Mammary epithelial cell (primary cell): ENCODE results near the gene CALHM2.

ENCODE experiments used
- EZH2 ChIP-seq: IDR thresholded peaks from 2 replicates; pipeline ENCODE4 v1.6.1; 2012; ENCODE audit warnings: low read length, inconsistent platforms, borderline replicate concordance
- TF ChIP-seq, protein P1 (sequence below), 2 donors: IDR thresholded peaks in 1 of 2; conservative IDR thresholded peaks in 1 of 2; 2 replicates each; pipeline ENCODE4 v1.5.1; 2011 to 2012; ENCODE audit warnings: inconsistent platforms in 2 of 2, low read length in 2 of 2, mild to moderate bottlenecking in 2 of 2, control low read depth in 1 of 2, low read depth in 1 of 2; ENCODE audit not compliant: insufficient read depth in 1 of 2; ENCODE audit errors: extremely low read depth in 1 of 2

DNA sequence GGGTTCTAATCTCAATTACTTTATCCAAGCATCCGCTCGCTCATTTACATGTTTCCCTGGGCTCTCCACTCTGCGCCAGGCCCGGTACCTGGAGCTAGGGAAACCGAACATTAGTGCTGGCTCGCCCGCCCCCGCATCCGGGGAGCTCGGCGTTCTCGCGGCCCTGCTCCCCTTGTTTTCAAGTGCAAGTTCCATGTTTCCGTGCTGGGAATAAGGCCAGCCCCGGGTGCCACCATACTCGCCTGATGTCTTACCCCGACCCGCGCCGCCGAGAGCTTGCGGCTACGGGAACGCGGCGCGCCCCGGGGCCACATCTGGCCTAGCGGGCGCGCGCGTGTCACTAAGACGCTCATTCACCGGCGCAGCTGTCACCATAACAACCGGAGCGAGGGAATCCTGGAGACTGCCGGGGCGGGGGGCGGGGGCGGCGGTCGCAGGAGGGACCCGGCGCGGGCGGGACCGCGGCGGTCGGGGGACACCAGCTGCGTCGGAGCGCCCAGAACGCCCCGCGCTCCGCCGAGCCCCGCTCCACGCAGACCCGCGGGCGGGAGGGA, 41.3 kb upstream of the CALHM2 start, which contains the start of gene NEURL1:
- TF ChIP-seq, protein P1, sequence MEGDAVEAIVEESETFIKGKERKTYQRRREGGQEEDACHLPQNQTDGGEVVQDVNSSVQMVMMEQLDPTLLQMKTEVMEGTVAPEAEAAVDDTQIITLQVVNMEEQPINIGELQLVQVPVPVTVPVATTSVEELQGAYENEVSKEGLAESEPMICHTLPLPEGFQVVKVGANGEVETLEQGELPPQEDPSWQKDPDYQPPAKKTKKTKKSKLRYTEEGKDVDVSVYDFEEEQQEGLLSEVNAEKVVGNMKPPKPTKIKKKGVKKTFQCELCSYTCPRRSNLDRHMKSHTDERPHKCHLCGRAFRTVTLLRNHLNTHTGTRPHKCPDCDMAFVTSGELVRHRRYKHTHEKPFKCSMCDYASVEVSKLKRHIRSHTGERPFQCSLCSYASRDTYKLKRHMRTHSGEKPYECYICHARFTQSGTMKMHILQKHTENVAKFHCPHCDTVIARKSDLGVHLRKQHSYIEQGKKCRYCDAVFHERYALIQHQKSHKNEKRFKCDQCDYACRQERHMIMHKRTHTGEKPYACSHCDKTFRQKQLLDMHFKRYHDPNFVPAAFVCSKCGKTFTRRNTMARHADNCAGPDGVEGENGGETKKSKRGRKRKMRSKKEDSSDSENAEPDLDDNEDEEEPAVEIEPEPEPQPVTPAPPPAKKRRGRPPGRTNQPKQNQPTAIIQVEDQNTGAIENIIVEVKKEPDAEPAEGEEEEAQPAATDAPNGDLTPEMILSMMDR (conservative IDR thresholded peaks at IDR 0.05 in 1 of 2, IDR thresholded peaks at IDR 0.05 in 1 of 2; ENCODE audit: extremely low read depth in 1 of 2, insufficient read depth in 1 of 2, low read depth in 1 of 2, low read length in 2 of 2), result no peak
- TF ChIP-seq EZH2, result no peak
